H1 (cell line): ENCODE measurements around the gene CLCNKB. TPM values are rescaled to one million over a fixed set of nuclear protein-coding genes. Genes with fewer than 3 reads are reported as not detected.

Source experiments
- ASH2L ChIP-seq: fragments of 200-600, 300-600 bp; sonication (generic); IDR thresholded peaks from one replicate; pipeline ENCODE4 v1.7.1; 2017; ENCODE audit warnings: low read length
- BACH1 ChIP-seq: IDR thresholded peaks from 2 replicates; pipeline ENCODE4 v1.6.1; 2012; ENCODE audit warnings: low read length, improper control_type of control experiment
- GTF2F1 ChIP-seq: IDR thresholded peaks from 2 replicates; pipeline ENCODE4 v1.6.1; 2012; ENCODE audit warnings: low read depth, low read length, improper control_type of control experiment, borderline replicate concordance
- POU5F1 ChIP-seq: IDR thresholded peaks from 2 replicates; pipeline ENCODE4 v1.6.1; 2011; ENCODE audit warnings: low read depth, mild to moderate bottlenecking, low read length, moderate library complexity
- SIX5 ChIP-seq: IDR thresholded peaks from 2 replicates; pipeline ENCODE4 v1.6.1; 2011; ENCODE audit warnings: mild to moderate bottlenecking, low read depth, low read length
- polyA plus RNA-seq, 7 experiments: library from polyadenylated mRNA; depleted of rRNA in 3 of 7; stranded (reverse) in 5 of 7; unstranded in 2 of 7; fragments of >200 nt in 5 of 7; fragments of 200-250 nt in 2 of 7; gene quantifications; 1 replicate in 5 of 7; 2 replicates in 1 of 7; 4 replicates in 1 of 7; pipeline versions ENCODE4 v1.2.1 to v1.2.3, GENCODE V29; 2011 to 2013; ENCODE audit warnings: missing spikeins in 2 of 7, mixed read lengths in 2 of 7
- total RNA-seq: library from RNA; stranded (reverse); fragmentation: NEBNext Ultra II Directional; extraction: Animal tissue kit (Norgen Biotek cat#: 25700); gene quantifications from 2 replicates; pipeline ENCODE4 v1.2.1, GENCODE V29; 2021
- TF ChIP-seq, protein P1 (sequence below): fragments of 300-600 bp; sonication (generic); IDR thresholded peaks from 2 replicates; pipeline ENCODE4 v1.7.1; 2012; ENCODE audit warnings: low read length, moderate library complexity, mild to moderate bottlenecking, inconsistent platforms; ENCODE audit not compliant: insufficient replicate concordance
- TF ChIP-seq, protein P2 (sequence below): IDR thresholded peaks from 2 replicates; pipeline ENCODE4 v1.6.1; 2011; ENCODE audit warnings: low read length, improper control_type of control experiment

The CLCNKB gene
- total and polyA plus RNA-seq, 2 of the 8 experiments (the other 6 are each of a cell fraction or from before 2014, with no cell fraction given) = 1.2 to 3.5 TPM

DNA sequence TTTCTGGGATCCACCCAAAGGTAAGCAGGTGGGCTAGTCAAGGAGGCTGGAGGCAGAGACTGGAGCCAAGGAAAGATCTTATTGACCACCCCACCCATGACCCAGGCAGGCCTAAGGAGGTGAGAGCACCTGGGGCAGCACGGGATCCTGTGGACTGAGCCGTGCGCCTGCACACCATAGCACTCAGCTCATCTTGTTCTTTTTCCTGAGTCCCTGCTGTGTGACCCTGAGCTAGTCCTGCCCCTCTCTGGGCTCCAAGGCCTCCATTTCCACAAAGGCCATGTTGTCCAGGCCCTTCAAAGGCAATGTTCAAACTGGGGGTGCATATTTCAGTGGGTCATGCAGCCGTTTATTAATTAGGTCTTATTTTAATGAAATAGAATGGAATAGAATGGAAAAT, 22.7 kb downstream of the CLCNKB start (continued):
- TF ChIP-seq, protein P1, sequence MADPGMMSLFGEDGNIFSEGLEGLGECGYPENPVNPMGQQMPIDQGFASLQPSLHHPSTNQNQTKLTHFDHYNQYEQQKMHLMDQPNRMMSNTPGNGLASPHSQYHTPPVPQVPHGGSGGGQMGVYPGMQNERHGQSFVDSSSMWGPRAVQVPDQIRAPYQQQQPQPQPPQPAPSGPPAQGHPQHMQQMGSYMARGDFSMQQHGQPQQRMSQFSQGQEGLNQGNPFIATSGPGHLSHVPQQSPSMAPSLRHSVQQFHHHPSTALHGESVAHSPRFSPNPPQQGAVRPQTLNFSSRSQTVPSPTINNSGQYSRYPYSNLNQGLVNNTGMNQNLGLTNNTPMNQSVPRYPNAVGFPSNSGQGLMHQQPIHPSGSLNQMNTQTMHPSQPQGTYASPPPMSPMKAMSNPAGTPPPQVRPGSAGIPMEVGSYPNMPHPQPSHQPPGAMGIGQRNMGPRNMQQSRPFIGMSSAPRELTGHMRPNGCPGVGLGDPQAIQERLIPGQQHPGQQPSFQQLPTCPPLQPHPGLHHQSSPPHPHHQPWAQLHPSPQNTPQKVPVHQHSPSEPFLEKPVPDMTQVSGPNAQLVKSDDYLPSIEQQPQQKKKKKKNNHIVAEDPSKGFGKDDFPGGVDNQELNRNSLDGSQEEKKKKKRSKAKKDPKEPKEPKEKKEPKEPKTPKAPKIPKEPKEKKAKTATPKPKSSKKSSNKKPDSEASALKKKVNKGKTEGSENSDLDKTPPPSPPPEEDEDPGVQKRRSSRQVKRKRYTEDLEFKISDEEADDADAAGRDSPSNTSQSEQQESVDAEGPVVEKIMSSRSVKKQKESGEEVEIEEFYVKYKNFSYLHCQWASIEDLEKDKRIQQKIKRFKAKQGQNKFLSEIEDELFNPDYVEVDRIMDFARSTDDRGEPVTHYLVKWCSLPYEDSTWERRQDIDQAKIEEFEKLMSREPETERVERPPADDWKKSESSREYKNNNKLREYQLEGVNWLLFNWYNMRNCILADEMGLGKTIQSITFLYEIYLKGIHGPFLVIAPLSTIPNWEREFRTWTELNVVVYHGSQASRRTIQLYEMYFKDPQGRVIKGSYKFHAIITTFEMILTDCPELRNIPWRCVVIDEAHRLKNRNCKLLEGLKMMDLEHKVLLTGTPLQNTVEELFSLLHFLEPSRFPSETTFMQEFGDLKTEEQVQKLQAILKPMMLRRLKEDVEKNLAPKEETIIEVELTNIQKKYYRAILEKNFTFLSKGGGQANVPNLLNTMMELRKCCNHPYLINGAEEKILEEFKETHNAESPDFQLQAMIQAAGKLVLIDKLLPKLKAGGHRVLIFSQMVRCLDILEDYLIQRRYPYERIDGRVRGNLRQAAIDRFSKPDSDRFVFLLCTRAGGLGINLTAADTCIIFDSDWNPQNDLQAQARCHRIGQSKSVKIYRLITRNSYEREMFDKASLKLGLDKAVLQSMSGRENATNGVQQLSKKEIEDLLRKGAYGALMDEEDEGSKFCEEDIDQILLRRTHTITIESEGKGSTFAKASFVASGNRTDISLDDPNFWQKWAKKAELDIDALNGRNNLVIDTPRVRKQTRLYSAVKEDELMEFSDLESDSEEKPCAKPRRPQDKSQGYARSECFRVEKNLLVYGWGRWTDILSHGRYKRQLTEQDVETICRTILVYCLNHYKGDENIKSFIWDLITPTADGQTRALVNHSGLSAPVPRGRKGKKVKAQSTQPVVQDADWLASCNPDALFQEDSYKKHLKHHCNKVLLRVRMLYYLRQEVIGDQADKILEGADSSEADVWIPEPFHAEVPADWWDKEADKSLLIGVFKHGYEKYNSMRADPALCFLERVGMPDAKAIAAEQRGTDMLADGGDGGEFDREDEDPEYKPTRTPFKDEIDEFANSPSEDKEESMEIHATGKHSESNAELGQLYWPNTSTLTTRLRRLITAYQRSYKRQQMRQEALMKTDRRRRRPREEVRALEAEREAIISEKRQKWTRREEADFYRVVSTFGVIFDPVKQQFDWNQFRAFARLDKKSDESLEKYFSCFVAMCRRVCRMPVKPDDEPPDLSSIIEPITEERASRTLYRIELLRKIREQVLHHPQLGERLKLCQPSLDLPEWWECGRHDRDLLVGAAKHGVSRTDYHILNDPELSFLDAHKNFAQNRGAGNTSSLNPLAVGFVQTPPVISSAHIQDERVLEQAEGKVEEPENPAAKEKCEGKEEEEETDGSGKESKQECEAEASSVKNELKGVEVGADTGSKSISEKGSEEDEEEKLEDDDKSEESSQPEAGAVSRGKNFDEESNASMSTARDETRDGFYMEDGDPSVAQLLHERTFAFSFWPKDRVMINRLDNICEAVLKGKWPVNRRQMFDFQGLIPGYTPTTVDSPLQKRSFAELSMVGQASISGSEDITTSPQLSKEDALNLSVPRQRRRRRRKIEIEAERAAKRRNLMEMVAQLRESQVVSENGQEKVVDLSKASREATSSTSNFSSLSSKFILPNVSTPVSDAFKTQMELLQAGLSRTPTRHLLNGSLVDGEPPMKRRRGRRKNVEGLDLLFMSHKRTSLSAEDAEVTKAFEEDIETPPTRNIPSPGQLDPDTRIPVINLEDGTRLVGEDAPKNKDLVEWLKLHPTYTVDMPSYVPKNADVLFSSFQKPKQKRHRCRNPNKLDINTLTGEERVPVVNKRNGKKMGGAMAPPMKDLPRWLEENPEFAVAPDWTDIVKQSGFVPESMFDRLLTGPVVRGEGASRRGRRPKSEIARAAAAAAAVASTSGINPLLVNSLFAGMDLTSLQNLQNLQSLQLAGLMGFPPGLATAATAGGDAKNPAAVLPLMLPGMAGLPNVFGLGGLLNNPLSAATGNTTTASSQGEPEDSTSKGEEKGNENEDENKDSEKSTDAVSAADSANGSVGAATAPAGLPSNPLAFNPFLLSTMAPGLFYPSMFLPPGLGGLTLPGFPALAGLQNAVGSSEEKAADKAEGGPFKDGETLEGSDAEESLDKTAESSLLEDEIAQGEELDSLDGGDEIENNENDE = no peak
- TF ChIP-seq POU5F1 (no peak), GTF2F1 (no peak), BACH1 (no peak), ASH2L (no peak), SIX5 (no peak)
- TF ChIP-seq, protein P2, sequence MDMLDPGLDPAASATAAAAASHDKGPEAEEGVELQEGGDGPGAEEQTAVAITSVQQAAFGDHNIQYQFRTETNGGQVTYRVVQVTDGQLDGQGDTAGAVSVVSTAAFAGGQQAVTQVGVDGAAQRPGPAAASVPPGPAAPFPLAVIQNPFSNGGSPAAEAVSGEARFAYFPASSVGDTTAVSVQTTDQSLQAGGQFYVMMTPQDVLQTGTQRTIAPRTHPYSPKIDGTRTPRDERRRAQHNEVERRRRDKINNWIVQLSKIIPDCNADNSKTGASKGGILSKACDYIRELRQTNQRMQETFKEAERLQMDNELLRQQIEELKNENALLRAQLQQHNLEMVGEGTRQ = no peak
